Gastrocnemius medialis (tissue), 4 donors: ENCODE results near the gene USP44.

Source experiments
- CTCF ChIP-seq, 5 experiments: fragments of 450-650 bp in 3 of 5; fragments of 200-600 bp in 2 of 5; sonication (generic) in 2 of 5; IDR thresholded peaks in 4 of 5; conservative IDR thresholded peaks in 1 of 5; 1 replicate in 4 of 5; 2 replicates in 1 of 5; pipeline ENCODE4 v1.5.1; 2016 to 2019; ENCODE audit warnings: antibody characterized with exemption in 5 of 5, mild to moderate bottlenecking in 3 of 5, moderate library complexity in 3 of 5
- POLR2A ChIP-seq, 2 donors: fragments of 450-650 bp; IDR thresholded peaks; one replicate each; pipeline ENCODE4 v1.6.1; 2017; ENCODE audit warnings: antibody characterized with exemption in 2 of 2, mild to moderate bottlenecking in 2 of 2, moderate library complexity in 2 of 2

GRCh38 chr12:95532851-95533250, 18.4 kb downstream of the USP44 start:
- TF ChIP-seq CTCF (IDR thresholded peaks at IDR 0.05 in 4 of 5, conservative IDR thresholded peaks at IDR 0.05 in 1 of 5) (no peak), POLR2A (IDR thresholded peaks at IDR 0.05) (no peak)
